ENCODE measurements around the gene D2HGDH.
A peak's percentile ranks its signal among the peaks of the same experiment; 100 is the strongest.

The D2HGDH gene

DNA sequence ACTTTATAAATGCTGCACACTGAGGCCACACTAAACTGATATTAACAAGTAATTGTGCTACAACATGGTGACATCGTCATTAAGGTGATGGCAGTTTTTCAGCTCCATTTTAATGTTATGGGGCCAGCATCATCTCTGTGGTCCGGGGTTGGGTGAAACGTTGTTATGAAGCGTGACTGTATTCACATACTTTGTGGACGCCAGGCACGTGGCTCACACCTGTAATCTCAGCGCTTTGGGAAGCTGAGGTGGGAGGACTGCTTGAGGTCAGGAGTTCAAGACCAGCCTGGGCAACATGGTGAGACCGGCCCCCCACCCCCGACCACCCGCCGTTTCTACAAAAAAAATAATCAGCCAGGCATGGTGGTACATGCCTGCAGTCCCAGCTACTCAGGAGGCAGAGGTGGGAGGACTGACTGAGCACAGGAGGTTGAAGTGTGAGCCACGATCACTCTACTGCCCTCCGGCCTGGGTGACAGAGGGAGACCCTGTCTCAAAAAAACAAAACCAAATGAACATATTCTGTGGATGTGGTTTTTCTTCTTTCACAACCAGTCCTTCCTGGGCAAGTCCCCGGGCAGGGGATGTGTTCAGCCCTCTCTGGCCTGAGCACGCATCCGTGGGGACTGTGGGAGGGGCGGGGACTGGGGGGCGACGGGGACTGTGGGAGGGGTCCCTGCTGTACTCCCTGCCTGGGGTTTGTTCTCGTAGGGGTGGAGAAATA, 29.3 kb downstream of the D2HGDH start:
- H3K4me1 Mint-ChIP-seq (ENCODE audit: low read depth): peaks cover 26% of the 10 kb centered on the region
- peak overlapping the region; percentile 82 for H3K27ac Mint-ChIP-seq
- no peaks in the 10 kb centered on the region for H3K27me3 Mint-ChIP-seq
- DNase-seq: peak; percentile 32
- H3K9me3 Mint-ChIP-seq: peaks cover 3% of the 10 kb centered on the region
- peaks cover 24% of the 10 kb centered on the region for H3K36me3 Mint-ChIP-seq (ENCODE audit: low read depth)
- H3K4me3 Mint-ChIP-seq: no peak overlapping the region

- Mint-ChIP-seq H3K4me1 (ENCODE audit: low read depth) (peaks cover 26% of the 10 kb centered on the region), H3K27ac (peak overlapping the region; percentile 11), H3K27me3 (no peaks in the 10 kb centered on the region), H3K9me3 (peaks cover 3% of the 10 kb centered on the region), H3K36me3 (ENCODE audit: low read depth) (peaks cover 16% of the 10 kb centered on the region), H3K4me3 (no peak overlapping the region)
- DNase-seq: peak; percentile 26
These were observed 30.1 kb downstream of the D2HGDH start for GRCh38 chr2:241764275-241765241.

- Mint-ChIP-seq H3K27ac (no peak overlapping the region), H3K9me3 (no peaks in the 10 kb centered on the region), H3K27me3 (no peaks in the 10 kb centered on the region), H3K36me3 (ENCODE audit: low read depth) (peaks cover 2% of the 10 kb centered on the region), H3K4me1 (ENCODE audit: low read depth) (peaks cover 29% of the 10 kb centered on the region), H3K4me3 (no peak overlapping the region)
- peak; percentile 26 for DNase-seq
These were observed 33.2 kb downstream of the D2HGDH start for GRCh38 chr2:241767464-241768250.

DNA sequence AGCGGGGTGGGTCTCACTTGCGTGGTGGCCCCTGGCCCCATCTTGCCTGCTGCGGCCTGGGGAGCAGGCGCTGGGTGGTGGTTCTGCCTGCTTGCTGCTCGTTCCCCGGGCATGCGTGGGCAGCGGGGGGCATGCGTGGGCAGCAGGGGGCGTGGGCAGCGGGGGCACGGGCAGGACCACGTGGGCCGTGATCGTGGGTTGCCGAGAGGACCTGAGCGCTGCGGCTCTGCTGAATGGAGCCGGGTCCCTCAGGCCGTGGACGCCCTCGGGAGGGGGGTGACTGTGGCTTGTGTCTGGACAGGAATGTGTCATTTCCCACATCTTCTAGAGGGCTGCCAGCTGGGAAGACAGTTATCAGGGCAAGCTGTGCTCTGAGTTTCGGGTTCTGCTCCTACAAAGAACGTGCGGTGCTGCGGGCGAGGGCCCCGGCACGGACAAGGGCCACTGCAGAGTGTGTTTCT, 33.9 kb downstream of the D2HGDH start:
- peaks cover 27% of the 10 kb centered on the region for H3K4me1 Mint-ChIP-seq (ENCODE audit: low read depth)

DNA sequence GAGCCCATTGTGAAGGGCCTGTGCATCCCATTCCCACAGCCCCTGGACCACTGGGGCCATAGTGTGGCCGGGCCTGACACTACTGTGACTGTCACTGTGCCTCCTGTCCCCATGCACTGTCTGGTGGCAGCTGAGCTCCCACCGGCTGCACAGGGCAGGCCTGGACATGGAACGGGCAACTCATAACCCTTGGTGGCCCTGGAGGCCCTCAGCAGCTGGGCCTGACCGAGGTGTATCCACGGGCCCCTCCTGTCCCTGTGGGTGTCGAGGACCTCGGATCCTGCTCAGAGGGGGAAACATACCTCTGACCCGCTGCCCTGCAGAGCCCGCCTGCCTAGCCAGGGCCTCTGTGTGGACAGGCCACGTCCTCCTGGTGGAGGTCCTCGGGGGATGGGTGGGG, 34.4 kb downstream of the D2HGDH start:
- DNase-seq: no peak
- Mint-ChIP-seq H3K9me3 (no peaks in the 10 kb centered on the region), H3K27ac (no peak overlapping the region), H3K36me3 (ENCODE audit: low read depth) (no peaks in the 10 kb centered on the region), H3K4me3 (no peak overlapping the region), H3K27me3 (no peaks in the 10 kb centered on the region), H3K4me1 (ENCODE audit: low read depth) (peaks cover 21% of the 10 kb centered on the region)

More for the DNA sequence above, 33.9 kb downstream of the D2HGDH start:
- peak; percentile 26 for DNase-seq
- Mint-ChIP-seq H3K27ac (no peak overlapping the region), H3K36me3 (ENCODE audit: low read depth) (no peaks in the 10 kb centered on the region), H3K9me3 (no peaks in the 10 kb centered on the region), H3K27me3 (no peaks in the 10 kb centered on the region), H3K4me3 (no peak overlapping the region)

DNA sequence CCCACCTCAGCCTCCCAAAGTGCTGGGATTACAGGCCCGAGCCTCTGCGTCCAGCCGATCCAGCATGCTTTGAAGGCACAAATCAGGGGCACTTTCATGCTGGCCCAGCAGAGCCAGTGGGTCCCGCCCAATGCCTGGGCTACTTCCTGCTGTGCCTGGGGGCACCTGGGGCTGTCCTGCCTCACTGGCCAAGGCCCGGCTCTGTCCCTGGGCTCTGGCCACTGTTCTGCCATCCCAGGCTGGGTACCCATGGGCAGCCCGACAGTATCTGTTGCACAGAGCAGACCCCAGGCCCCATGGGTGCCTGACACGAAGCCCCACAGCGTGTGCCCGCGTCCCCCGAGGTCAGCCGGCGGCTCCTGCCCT, 35.4 kb downstream of the D2HGDH start:
- H3K36me3 Mint-ChIP-seq (ENCODE audit: low read depth): no peaks in the 10 kb centered on the region
- H3K27me3 Mint-ChIP-seq: no peaks in the 10 kb centered on the region
- H3K9me3 Mint-ChIP-seq: no peaks in the 10 kb centered on the region
- no peak overlapping the region for H3K27ac Mint-ChIP-seq
- peaks cover 16% of the 10 kb centered on the region for H3K4me1 Mint-ChIP-seq (ENCODE audit: low read depth)
- no peak for DNase-seq
- H3K4me3 Mint-ChIP-seq: no peak overlapping the region

- H3K9me3 Mint-ChIP-seq: no peaks in the 10 kb centered on the region
- H3K36me3 Mint-ChIP-seq (ENCODE audit: low read depth): no peaks in the 10 kb centered on the region
- H3K27ac Mint-ChIP-seq: no peak overlapping the region
- no peak for DNase-seq
- H3K4me3 Mint-ChIP-seq: no peak overlapping the region
- no peaks in the 10 kb centered on the region for H3K27me3 Mint-ChIP-seq
- peaks cover 16% of the 10 kb centered on the region for H3K4me1 Mint-ChIP-seq (ENCODE audit: low read depth)
These were observed 35.9 kb downstream of the D2HGDH start for GRCh38 chr2:241770185-241770935.

DNA sequence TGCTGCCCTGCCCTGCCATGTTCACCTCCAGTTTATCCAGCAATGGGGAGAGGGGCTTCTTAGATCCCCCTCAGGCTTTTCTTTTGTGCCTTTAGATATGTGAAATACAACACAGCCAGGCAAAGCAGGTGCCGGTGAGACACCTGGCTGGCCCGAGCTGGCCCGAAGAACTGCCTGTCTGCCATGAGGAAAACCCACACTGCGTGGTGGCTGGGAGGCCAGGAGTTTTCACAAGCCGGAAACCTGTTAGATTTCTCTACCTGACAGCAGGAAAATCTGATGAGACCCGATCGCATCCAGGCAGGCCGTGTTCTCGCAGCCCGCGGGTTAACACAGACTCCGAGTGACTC, 36.5 kb downstream of the D2HGDH start:
- no peak overlapping the region for H3K4me3 Mint-ChIP-seq
- no peaks in the 10 kb centered on the region for H3K27me3 Mint-ChIP-seq
- peaks cover 16% of the 10 kb centered on the region for H3K4me1 Mint-ChIP-seq (ENCODE audit: low read depth)
- no peaks in the 10 kb centered on the region for H3K9me3 Mint-ChIP-seq
- H3K36me3 Mint-ChIP-seq (ENCODE audit: low read depth): no peaks in the 10 kb centered on the region
- no peak overlapping the region for H3K27ac Mint-ChIP-seq
- no peak for DNase-seq

DNA sequence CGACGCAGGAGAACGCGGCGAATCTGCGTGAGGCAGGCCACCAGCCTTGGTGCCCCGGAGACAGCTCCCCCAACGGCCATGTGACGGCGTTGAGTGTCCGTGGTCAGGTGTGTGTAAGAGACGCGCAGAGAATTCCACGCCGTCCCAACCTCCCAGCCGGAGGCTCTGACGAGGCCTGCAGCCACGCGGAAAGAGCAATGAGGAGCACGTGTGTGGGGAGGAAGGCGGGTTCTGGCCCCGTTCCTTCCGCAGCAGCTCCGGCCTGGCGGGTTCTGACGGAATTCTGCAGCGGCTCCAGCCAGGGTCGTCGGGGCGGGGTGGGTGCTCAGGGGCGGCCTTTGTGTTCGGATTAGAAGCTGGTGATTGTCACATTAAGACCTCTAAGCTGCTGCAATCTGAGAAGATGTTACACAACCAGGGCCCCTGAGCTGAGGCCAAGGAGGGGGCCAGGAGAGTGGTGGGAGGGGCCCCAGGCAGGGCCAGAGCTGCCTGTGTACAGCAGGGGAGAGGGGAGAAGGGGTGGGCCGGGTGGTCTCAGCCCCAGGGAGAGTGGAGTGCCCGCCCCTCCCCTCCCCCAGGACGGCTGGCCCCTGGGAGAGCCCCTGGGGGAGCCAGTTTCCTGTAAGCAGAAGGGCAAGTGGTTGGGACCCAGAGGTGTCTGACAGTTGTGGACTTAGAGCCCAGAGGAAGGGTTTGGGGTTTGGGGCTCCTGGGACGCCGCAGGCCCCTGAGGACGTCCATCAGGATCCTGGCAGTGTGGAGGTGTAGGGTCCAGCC, 37.0 kb downstream of the D2HGDH start:
- no peak for DNase-seq
- no peaks in the 10 kb centered on the region for H3K9me3 Mint-ChIP-seq
- no peaks in the 10 kb centered on the region for H3K36me3 Mint-ChIP-seq (ENCODE audit: low read depth)
- H3K27ac Mint-ChIP-seq: peak overlapping the region; percentile 51
- H3K27me3 Mint-ChIP-seq: no peaks in the 10 kb centered on the region
- no peak overlapping the region for H3K4me3 Mint-ChIP-seq
- peaks cover 16% of the 10 kb centered on the region for H3K4me1 Mint-ChIP-seq (ENCODE audit: low read depth)

DNA sequence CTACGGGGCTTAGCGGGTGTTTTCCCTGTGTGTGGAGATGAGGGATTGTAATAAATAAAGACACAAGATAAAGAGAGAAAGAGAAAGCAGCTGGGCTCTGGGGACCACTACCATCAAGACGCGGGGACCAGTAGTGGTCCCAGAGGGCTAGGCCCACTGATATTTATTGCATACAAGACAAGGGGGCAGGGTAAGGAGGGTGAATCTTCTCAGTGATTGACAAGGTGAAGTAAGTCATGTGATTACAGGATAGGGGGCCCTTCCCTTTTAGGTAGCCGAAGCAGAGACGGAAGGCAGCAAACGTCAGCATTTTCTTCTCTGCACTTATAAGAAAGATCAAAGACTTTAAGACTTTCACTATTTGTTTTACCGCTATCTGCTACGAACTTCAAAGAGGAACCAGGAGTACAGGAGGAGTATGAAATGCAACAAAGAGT, 37.7 kb downstream of the D2HGDH start:
- DNase-seq: no peak
- Mint-ChIP-seq H3K9me3 (no peaks in the 10 kb centered on the region), H3K27me3 (no peaks in the 10 kb centered on the region), H3K36me3 (ENCODE audit: low read depth) (no peaks in the 10 kb centered on the region), H3K27ac (peak overlapping the region; percentile 51), H3K4me3 (no peak overlapping the region), H3K4me1 (ENCODE audit: low read depth) (peaks cover 16% of the 10 kb centered on the region)

DNA sequence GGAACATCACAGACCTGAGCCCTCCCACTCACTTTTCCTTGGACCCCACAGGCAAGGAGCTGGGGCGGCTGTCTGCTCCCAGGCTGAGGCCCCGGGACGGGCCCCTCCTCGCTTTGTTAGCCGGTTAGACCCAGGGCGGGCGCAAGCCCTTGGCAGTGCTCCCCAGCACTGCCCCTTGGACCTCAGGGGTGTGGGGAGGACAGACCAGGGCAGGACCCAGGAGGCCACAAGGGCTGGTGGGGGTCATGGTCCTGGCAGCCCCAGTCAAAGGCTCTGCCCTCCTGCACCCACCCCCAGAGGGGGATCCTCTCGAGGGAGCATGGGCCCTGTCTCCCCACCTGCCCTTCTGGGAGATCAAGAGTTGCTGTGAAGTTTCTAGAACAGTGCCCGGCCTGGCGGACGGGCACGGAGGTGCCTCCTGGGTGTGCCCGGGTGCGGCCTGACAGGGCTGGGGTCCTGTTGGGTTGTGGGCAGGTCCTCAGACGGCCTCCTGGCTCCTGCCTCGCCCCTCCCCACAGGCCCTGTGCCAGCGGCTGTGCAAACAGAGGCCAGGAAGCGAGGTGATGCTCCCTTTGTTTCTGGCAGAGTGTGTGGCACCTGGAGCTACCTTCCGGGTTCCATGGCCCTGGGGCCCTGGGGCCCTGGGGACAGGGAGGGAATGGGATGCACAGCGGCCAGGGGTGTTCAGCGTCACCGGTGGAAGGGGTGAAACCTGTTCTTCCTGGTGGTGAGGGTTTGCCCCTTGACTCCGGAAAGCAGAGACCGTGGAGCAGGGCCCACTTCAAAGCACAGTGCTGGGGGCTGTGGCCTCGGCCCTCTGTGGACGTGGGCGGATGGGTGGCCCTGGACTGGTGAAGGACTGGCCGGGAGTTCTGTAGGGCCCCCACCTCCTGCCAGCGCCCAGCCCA, 39.3 kb downstream of the D2HGDH start:
- H3K36me3 Mint-ChIP-seq (ENCODE audit: low read depth): no peaks in the 10 kb centered on the region
- no peak overlapping the region for H3K27ac Mint-ChIP-seq
- DNase-seq: no peak
- H3K9me3 Mint-ChIP-seq: no peaks in the 10 kb centered on the region
- no peak overlapping the region for H3K4me3 Mint-ChIP-seq
- no peaks in the 10 kb centered on the region for H3K27me3 Mint-ChIP-seq
- peaks cover 16% of the 10 kb centered on the region for H3K4me1 Mint-ChIP-seq (ENCODE audit: low read depth)

DNA sequence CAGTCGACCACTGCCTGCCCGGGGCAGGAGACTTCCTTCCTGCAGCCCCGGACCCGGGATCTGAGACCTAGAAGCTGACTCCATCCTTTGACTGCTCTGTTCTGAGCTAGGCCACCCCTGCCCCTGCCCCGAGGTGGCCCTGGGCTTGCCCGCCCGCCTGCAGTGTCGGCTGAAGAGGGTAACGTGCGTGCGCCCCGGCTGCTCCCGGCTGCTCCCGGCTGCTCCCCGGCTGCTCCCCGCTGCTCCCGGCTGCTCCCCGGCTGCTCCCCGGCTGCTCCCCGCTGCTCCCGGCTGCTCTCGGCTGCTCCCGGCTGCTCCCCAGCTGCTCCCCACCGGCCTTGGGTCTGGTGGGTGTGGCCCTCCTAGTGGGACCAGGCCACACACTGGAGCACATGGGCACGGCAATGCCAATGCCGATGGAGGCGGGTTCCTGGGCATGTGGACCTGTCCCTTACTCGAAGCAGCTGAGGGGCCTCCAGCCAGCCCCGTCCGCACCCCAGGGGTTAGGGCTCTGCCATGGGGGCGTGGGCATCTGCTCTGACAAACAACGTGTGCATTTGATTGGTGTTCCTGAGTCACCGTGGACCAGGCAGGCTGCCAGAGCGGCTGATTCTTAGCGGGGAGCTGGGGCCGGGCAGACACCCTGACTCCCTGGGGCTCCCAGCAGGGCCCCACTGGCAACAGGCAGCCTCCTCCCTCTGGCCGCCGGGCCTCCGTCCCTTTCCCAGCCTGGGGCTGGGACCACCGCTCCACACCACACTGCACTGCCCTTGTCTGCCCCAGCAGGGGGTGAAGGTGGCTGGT, 40.2 kb downstream of the D2HGDH start:
- no peak for DNase-seq
- no peaks in the 10 kb centered on the region for H3K36me3 Mint-ChIP-seq (ENCODE audit: low read depth)

More for the DNA sequence above, 40.2 kb downstream of the D2HGDH start:
- no peaks in the 10 kb centered on the region for H3K27me3 Mint-ChIP-seq
- H3K4me3 Mint-ChIP-seq: no peak overlapping the region
- peaks cover 16% of the 10 kb centered on the region for H3K4me1 Mint-ChIP-seq (ENCODE audit: low read depth)
- H3K27ac Mint-ChIP-seq: no peak overlapping the region
- H3K9me3 Mint-ChIP-seq: no peaks in the 10 kb centered on the region
